Subcutaneous abdominal adipose tissue (tissue), 5 donors: ENCODE results near the gene SPEM1.
A peak's percentile ranks its signal among the peaks of the same experiment; 100 is the strongest.

Experiments used
- H3K27ac ChIP-seq: one replicate; pipeline ENCODE4 v1.7.0; 2013; ENCODE audit warnings: low read depth, mild to moderate bottlenecking, inconsistent platforms, low read length, moderate library complexity
- H3K27me3 ChIP-seq, 5 donors: one replicate each; pipeline ENCODE4 v1.7.0; 2013; ENCODE audit warnings: low read length in 5 of 5, inconsistent platforms in 1 of 5; ENCODE audit not compliant: control insufficient read depth in 5 of 5, insufficient read depth in 4 of 5
- H3K36me3 ChIP-seq, 5 donors: one replicate each; pipeline ENCODE4 v1.7.0; 2013; ENCODE audit warnings: low read length in 5 of 5; ENCODE audit not compliant: control insufficient read depth in 5 of 5, insufficient read depth in 5 of 5
- H3K4me1 ChIP-seq, 5 donors: one replicate each; pipeline ENCODE4 v1.7.0; 2013; ENCODE audit warnings: low read length in 5 of 5, mild to moderate bottlenecking in 3 of 5, moderate library complexity in 1 of 5; ENCODE audit not compliant: control insufficient read depth in 5 of 5, insufficient read depth in 5 of 5
- H3K4me3 ChIP-seq, 5 donors: one replicate each; pipeline ENCODE4 v1.7.0; 2013; ENCODE audit warnings: low read length in 5 of 5, low read depth in 1 of 5
- H3K9ac ChIP-seq, 5 donors: one replicate each; pipeline ENCODE4 v1.7.0; 2013; ENCODE audit warnings: low read length in 5 of 5, mild to moderate bottlenecking in 4 of 5, moderate library complexity in 3 of 5
- H3K9me3 ChIP-seq, 5 donors: one replicate each; pipeline ENCODE4 v1.7.0; 2013; ENCODE audit warnings: low read length in 5 of 5; ENCODE audit not compliant: control insufficient read depth in 5 of 5
- donor health status: healthy.
- donor health status: healthy.
- donor health status: healthy.
- donor health status: healthy.
- donor health status: healthy.

Gene SPEM1

GRCh38 chr17:7438656-7439460 lies 18.7 kb downstream of the SPEM1 start:
- no peaks in the 10 kb centered on the region for H3K9me3 ChIP-seq
- H3K4me3 ChIP-seq, result peak overlapping the region; percentile 36 to 66 (median 51)
- peaks cover 0 to 60% (median 54%) of the 10 kb centered on the region in 5 donors for H3K4me1 ChIP-seq
- H3K27ac ChIP-seq, result no peak overlapping the region
- peak overlapping the region in 2 of 5 donors; percentile 12 to 64 for H3K9ac ChIP-seq
- H3K27me3 ChIP-seq, result peaks cover 0 to 29% (median 14%) of the 10 kb centered on the region in 5 donors
- H3K36me3 ChIP-seq, result no peaks in the 10 kb centered on the region

- peaks cover 0 to 32% (median 14%) of the 10 kb centered on the region in 5 donors for H3K27me3 ChIP-seq
- no peak within 1 kb of the TSS for H3K27ac ChIP-seq
- no peaks in the 10 kb centered on the region for H3K36me3 ChIP-seq
- no peaks in the 10 kb centered on the region for H3K9me3 ChIP-seq
- peaks cover 1 to 61% (median 55%) of the 10 kb centered on the region in 5 donors for H3K4me1 ChIP-seq
- peak within 1 kb of the TSS; percentile 36 to 66 (median 51) for H3K4me3 ChIP-seq
- peak within 1 kb of the TSS in 2 of 5 donors; percentile 12 to 64 for H3K9ac ChIP-seq
These were observed 19.5 kb downstream of the SPEM1 start, which contains the start of gene FGF11 for GRCh38 chr17:7439462-7440112. TSS of gene FGF11 (plus strand) at chr17:7439512. CDS start at chr17:7439621, 109 bp downstream.

DNA sequence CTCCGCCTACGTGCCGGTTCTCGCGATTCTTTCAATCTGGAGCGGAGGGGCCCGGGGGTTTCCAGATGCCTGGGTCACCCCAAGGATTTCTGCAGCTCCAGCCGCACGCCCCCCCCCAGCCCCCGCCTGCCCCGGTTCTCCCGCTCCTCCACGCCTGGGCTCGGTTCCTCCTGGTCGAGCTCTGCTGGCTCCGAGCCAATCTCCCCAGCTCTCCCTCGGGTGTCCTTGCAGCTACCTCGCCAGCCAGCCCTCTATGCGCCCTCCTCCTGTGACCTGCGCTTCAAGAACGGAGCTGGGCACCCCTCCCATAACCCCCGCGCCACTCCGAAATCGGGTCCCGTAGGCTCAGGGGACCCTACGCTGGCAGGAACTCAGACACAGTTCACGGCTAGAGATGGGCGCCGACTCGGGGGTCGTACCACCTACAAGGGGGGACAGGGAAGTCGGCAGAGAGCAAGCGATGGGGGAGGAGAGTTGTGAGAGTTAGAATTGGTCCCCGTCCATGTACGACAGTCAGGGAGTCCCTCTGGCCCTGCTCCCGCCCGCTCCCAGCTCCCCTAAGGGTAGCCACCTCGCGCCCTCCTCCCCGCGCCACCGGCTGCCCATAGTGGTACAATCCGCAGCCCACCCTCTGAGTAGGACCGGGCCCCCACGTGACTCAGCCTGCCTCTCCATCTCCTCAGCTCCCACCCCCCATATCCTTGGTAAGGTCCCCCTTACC lies 20.1 kb downstream of the SPEM1 start:
- H3K36me3 ChIP-seq, result no peaks in the 10 kb centered on the region
- no peak overlapping the region for H3K27ac ChIP-seq
- peaks cover 1 to 66% (median 59%) of the 10 kb centered on the region in 5 donors for H3K4me1 ChIP-seq
- no peaks in the 10 kb centered on the region for H3K9me3 ChIP-seq
- peaks cover 0 to 32% (median 14%) of the 10 kb centered on the region in 5 donors for H3K27me3 ChIP-seq
- H3K4me3 ChIP-seq, result peak overlapping the region; percentile 4 to 59 (median 43)
- peak overlapping the region in 1 of 5 donors; percentile 56 for H3K9ac ChIP-seq

- Histone ChIP-seq H3K27ac (no peak overlapping the region), H3K27me3 (peaks cover 2 to 36% (median 19%) of the 10 kb centered on the region in 5 donors), H3K9ac (peak overlapping the region in 1 of 5 donors; percentile 56), H3K4me1 (peaks cover 1 to 66% (median 56%) of the 10 kb centered on the region in 5 donors), H3K9me3 (no peaks in the 10 kb centered on the region), H3K36me3 (no peaks in the 10 kb centered on the region), H3K4me3 (peak overlapping the region in 2 of 5 donors; percentile 44 to 59)
These were observed 20.7 kb downstream of the SPEM1 start for GRCh38 chr17:7440834-7441195.

GRCh38 chr17:7441266-7441665 lies 21.1 kb downstream of the SPEM1 start:
- peaks cover 1 to 65% (median 51%) of the 10 kb centered on the region in 5 donors for H3K4me1 ChIP-seq
- no peak overlapping the region for H3K27ac ChIP-seq

DNA sequence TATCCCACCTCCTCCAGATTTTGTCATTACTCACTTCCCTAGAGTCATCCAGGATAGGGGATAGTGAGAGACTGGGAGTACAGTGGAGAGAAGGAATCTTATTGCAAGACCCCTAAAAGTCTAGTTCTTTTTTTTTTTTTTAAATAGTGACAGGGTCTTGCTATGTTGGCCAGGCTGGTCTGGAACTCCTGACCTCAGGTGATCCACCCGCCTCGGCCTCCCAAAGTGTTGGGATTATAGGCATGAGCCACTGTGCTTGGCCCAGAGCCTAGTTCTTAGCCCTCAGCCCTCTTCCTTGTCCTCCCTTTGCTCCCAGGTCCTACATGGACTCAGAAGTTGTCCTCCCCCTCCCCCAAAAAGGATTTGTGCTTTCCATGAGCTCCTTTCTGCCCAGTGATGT lies 22.0 kb downstream of the SPEM1 start:
- Histone ChIP-seq H3K9me3 (no peaks in the 10 kb centered on the region), H3K27ac (no peak overlapping the region), H3K4me3 (no peak overlapping the region), H3K9ac (no peak overlapping the region), H3K4me1 (peaks cover 1 to 60% (median 47%) of the 10 kb centered on the region in 5 donors), H3K27me3 (peaks cover 7 to 47% (median 30%) of the 10 kb centered on the region in 5 donors), H3K36me3 (no peaks in the 10 kb centered on the region)

More at GRCh38 chr17:7441266-7441665, 21.1 kb downstream of the SPEM1 start:
- Histone ChIP-seq H3K4me3 (no peak overlapping the region), H3K36me3 (no peaks in the 10 kb centered on the region), H3K27me3 (peaks cover 4 to 40% (median 23%) of the 10 kb centered on the region in 5 donors), H3K9me3 (no peaks in the 10 kb centered on the region), H3K9ac (no peak overlapping the region)

- Histone ChIP-seq H3K9me3 (no peaks in the 10 kb centered on the region), H3K36me3 (no peaks in the 10 kb centered on the region), H3K27ac (no peak overlapping the region), H3K27me3 (peaks cover 10 to 48% (median 30%) of the 10 kb centered on the region in 5 donors), H3K9ac (no peak overlapping the region), H3K4me1 (peaks cover 1 to 44% (median 33%) of the 10 kb centered on the region in 5 donors), H3K4me3 (no peak overlapping the region)
These were observed 23.7 kb downstream of the SPEM1 start for GRCh38 chr17:7443499-7444485.

- no peaks in the 10 kb centered on the region for H3K36me3 ChIP-seq
- no peaks in the 10 kb centered on the region for H3K9me3 ChIP-seq
- peak within 1 kb of the TSS in 1 of 5 donors; percentile 72 for H3K9ac ChIP-seq
- peaks cover 10 to 38% (median 28%) of the 10 kb centered on the region in 5 donors for H3K27me3 ChIP-seq
- H3K4me1 ChIP-seq, result peaks cover 1 to 33% (median 27%) of the 10 kb centered on the region in 5 donors
- H3K27ac ChIP-seq, result no peak within 1 kb of the TSS
- H3K4me3 ChIP-seq, result peak within 1 kb of the TSS in 4 of 5 donors; percentile 53 to 69 (median 60)
These were observed 24.8 kb downstream of the SPEM1 start, which contains the start of gene CHRNB1 for GRCh38 chr17:7444682-7445618. TSS of gene CHRNB1 (plus strand) at chr17:7445061. CDS start at chr17:7445128, 67 bp downstream.
